ENCODE data around the gene KIFC1.

Gene KIFC1

DNA sequence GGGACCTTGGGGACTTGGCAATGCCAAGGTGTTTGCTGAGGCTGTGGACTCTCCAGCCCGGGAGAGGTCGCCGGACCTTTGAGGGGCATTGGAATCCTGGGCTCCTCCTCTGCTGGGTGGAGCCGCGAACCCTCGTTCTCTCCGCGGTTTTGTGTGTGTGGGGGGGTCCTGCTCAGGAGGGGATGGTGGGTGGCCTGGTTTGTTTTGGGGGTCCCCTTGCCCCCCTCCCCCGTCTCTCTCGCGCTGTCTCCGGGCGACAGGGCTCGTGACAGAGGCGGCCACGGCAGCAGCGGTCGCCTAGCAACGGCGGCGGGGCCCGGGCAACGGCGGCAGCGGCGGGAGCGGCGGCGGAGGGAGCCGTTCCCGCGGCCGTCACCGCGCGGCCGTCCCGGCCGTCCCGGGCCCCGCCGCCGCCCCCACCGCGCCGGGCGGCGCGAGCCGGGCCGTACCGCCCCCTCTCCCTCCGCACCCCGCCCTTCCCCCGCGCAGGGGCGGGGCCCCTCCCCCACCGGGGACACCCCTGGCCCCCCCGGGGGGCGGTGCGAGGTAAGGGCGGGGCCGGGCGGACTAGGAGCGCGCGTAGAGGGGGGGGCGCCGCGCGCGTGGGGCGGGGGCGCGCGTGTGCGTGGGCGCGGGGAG lies 36.1 kb downstream of the KIFC1 start:
- peak; percentile 60 for DNase-seq

GRCh38 chr6:33428224-33428965 lies 36.8 kb downstream of the KIFC1 start:
- peak; percentile 41 for DNase-seq

GRCh38 chr6:33428966-33429749 lies 37.5 kb downstream of the KIFC1 start:
- no peak for DNase-seq

- DNase-seq: no peak
These were observed 38.1 kb downstream of the KIFC1 start for GRCh38 chr6:33429750-33430052.

DNA sequence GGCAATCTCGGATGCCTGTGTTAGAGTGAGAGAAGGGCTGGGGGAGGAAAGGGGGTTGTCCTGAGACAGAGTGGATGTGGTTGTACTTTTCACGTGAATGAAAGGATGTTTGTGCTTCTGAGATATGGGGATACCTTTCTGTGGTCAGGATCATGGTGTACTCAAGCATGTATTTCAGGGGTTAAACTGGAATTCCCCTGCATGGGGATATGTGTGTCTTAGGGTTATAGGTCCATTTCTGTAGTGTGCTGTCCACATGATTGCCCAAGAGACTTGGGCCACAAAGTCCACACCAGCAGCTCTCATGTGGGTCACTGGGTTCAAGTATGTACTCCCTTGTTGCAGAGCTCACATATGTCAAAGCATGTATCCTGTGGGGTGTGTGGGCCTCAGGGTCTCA lies 38.7 kb downstream of the KIFC1 start:
- no peak for DNase-seq

- peak; percentile 85 for DNase-seq
These were observed 39.6 kb downstream of the KIFC1 start for GRCh38 chr6:33430991-33431879.

DNA sequence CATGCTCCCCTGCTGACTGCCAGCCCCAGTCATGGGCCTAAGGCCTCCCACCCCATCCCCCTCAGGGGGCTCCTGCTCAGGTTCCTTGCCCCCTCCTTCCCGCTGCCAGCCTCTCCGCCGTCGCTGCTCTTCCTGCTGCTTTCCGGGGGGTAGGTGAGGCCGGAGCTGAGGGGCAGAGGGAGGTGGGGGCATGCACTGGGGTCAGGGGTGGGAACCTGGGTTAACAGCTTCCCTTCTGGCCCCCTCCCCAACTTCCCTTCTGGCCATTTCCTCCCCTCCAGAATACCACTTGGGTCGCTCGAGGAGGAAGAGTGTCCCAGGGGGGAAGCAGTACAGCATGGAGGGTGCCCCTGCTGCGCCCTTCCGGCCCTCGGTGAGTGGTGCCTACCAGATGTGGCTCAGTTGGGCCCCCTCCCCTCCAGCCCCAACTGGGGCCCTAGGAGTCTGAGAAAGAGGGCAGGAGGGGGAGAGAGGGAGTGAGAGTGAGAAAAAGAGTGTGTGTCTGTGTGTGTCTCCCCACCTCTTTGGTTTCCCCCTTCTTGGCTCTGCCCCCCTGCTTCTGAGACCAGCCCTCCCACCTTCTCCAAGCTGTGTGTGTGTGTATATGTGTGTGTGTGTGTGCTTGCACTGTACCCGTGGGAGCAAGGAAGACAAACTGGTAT lies 40.4 kb downstream of the KIFC1 start:
- no peak for DNase-seq

DNA sequence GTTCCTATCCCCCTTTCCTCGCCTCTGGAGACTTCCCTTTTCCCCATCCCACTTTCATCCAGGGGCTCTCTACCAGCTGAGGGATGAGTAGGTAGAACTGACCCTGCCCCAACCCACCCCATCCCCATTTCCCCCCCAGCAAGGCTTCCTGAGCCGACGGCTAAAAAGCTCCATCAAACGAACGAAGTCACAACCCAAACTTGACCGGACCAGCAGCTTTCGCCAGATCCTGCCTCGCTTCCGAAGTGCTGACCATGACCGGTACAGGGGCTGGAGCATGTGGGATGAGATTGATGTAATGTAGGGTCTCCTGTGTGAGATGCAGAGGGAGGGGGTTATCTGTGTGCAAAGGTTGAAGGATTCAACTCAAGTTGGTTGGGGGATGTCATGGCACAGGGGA lies 40.9 kb downstream of the KIFC1 start:
- no peak for DNase-seq

GRCh38 chr6:33433001-33433543 lies 41.4 kb downstream of the KIFC1 start:
- DNase-seq: no peak

DNA sequence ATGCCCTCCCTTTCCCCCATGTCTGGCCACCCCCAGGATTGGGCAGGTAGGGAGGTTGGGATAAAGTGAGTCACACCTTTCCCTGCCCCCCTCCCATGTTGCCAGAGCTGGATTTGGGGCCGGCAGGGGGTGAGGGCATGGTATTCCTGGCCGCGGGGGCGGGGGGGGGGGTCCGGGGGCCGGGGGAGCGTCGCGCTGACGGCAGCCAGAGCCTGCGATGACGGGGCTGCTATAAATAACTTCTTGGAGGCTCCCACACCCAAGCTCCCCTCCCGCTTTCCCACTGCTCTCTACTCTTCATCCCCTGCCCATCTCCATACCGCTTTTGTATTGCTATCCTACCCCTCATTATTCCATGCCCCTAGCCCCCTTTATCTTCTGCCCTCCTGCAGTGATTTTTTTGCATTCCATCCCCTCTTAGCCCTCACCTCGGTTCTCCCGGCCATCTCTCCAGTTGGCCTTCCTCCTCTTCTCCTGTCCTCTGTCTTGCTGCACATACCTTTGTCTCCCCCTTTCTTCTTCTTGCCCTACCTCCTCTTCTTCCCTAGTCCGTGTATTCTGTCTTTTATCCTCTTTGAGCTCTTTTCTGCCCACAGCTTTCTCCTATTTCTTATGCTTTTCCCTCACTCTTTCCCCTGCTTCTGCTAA lies 42.0 kb downstream of the KIFC1 start:
- DNase-seq: no peak

GRCh38 chr6:33434961-33435360 lies 43.3 kb downstream of the KIFC1 start:
- DNase-seq: no peak

GRCh38 chr6:33437666-33438065 lies 46.0 kb downstream of the KIFC1 start:
- DNase-seq: no peak

GRCh38 chr6:33438978-33439594 lies 47.5 kb downstream of the KIFC1 start:
- no peak for DNase-seq

DNA sequence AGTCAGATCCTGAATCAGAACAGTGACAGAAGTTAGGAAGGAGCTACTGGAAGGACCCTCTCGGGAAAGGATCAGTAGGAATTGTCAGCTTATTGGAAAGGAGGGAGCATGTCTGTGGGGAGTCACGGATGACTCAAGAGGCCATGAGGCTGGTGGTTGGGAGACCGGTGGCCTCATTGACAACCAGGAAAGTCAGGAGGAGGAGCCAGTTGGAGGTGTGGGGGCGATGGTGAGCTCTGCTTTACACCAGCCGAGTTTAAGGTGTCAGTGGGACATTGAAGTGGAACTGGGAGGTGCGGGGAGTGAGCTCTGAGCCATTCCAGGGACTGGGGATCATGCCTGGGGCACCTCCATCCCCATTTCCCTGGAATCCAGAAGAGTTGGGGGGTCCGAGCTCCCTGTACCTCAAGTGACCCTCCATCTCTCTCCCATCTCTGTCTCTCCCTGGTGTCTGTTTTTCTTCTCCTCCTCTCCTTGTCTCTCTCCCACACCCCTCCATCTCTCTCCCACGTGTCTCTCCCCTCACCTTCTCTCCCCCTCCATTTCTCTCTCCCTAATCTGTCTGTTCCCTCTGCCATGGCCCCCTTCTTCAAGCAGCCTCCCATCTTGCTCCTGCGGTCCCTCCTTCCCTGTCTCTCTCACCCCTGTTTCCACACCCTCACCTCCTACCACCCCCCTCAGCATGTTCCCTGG lies 48.5 kb downstream of the KIFC1 start:
- DNase-seq: no peak

DNA sequence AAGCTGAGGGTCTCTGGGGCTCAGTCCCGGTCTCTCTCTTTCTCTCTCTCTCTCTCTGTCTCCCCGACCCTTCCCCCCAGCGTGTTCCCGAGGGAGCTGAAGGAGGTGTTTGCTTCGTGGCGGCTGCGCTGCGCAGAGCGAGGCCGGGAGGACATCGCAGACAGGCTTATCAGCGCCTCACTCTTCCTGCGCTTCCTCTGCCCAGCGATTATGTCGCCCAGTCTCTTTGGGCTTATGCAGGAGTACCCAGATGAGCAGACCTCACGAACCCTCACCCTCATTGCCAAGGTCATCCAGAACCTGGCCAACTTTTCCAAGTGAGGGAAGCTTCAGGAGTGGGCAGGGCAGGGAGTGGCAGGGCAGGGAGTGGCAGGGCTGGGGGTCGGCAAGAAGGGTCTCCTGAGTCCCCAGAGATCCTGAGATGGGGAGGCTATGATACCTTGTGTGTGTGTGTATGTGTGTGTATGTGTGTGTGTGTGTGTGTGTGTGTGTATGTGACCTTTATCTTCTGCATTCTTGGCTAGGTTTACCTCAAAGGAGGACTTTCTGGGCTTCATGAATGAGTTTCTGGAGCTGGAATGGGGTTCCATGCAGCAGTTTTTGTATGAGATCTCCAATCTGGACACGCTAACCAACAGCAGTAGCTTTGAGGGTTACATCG lies 49.2 kb downstream of the KIFC1 start:
- DNase-seq: no peak

GRCh38 chr6:33441457-33441856 lies 49.8 kb downstream of the KIFC1 start:
- DNase-seq: no peak

GRCh38 chr6:33442283-33442682 lies 50.7 kb downstream of the KIFC1 start:
- no peak for DNase-seq

DNA sequence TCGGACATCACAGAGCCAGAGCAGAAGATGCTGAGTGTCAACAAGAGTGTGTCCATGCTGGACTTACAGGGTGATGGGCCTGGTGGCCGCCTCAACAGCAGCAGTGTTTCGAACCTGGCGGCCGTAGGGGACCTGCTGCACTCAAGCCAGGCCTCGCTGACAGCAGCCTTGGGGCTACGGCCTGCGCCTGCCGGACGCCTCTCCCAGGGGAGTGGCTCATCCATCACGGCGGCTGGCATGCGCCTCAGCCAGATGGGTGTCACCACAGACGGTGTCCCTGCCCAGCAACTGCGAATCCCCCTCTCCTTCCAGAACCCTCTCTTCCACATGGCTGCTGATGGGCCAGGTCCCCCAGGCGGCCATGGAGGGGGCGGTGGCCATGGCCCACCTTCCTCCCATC lies 51.4 kb downstream of the KIFC1 start:
- no peak for DNase-seq

DNA sequence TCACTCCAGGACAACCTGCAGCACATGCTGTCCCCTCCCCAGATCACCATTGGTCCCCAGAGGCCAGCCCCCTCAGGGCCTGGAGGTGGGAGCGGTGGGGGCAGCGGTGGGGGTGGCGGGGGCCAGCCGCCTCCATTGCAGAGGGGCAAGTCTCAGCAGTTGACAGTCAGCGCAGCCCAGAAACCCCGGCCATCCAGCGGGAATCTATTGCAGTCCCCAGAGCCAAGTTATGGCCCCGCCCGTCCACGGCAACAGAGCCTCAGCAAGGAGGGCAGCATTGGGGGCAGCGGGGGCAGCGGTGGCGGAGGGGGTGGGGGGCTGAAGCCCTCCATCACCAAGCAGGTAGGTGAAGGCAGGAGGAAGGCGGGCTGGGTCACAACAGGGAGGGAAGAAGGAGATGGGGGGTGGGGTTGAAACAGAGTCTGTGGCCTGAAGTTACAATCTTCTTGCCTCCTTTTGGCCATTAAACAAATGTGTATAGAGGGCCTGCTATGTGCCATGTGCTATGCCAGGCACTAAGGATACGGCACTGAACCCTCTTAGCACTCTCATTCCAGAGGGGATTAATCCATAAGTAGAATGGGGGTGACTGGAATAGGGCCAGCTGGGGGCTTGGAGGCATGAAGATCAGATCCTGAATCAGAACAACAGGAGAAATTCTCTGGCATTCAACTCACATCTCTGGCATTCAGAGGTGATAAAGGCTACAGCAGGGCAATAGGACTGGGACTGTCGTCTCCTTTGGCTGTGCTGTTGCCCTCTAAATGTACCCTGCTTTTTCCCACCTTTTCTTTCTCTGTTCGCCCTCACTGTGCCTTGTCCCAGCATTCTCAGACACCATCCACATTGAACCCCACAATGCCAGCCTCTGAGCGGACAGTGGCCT lies 52.2 kb downstream of the KIFC1 start:
- DNase-seq: no peak
